GM12892 (cell line): ENCODE results near the gene NME7.

Experiments used
- POLR2A ChIP-seq: IDR thresholded peaks from 2 replicates; pipeline ENCODE4 v1.6.1; 2011; ENCODE audit warnings: low read depth, low read length, control low read depth
- POLR2AphosphoS5 ChIP-seq: IDR thresholded peaks from 2 replicates; pipeline ENCODE4 v1.6.1; 2011; ENCODE audit warnings: low read depth, low read length, control low read depth

GRCh38 chr1:169122976-169123375 is 244.6 kb downstream of the NME7 start:
- TF ChIP-seq POLR2A (no peak), POLR2AphosphoS5 (no peak)
